HG03196 (cell line): ENCODE measurements around the gene CORO1C.

Experiments
- ATAC-seq: cut with Tn5 transposase; IDR thresholded peaks from one replicate; pipeline ENCODE4 v1.9.1; 2021; ENCODE audit not compliant: unreplicated experiment

Gene CORO1C

DNA sequence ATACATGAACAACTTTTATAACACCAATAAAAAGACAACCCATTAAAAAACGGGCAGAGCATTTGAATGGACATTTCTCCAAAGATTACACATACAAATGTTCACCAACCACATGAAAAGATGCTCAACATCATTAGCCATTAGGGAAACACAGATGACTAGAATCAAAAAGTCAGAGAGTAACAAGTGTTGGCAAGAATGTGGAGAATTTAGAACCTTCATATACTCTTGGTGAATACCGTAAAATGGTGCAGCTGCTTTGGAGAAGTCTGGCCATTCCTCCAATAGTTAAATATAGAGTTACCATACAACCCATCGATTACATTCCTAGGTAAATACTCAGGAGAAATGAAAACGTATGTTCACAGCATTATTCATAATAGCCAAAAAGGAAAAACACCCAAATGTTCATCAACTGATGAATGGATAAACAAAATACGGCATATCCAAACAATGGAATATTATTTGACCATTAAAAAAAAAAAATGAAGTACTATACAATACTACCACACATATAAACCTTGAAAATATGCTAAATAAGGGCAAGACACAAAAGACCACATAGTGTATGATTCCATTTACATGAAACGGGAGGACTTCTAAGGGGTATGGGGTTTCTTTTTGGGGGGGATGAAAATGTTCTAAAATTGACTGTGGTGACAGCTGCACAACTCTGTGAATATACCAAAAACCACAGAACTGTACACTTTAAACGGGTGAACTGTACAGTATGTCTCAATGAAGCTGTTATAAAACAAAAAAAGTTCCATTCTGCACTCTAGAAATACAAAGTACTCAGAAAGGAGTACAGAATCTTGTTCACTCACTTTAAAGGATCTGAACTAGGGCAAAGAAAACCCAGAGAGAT, 3.2 kb downstream of the CORO1C start:
- ATAC-seq = no peak

DNA sequence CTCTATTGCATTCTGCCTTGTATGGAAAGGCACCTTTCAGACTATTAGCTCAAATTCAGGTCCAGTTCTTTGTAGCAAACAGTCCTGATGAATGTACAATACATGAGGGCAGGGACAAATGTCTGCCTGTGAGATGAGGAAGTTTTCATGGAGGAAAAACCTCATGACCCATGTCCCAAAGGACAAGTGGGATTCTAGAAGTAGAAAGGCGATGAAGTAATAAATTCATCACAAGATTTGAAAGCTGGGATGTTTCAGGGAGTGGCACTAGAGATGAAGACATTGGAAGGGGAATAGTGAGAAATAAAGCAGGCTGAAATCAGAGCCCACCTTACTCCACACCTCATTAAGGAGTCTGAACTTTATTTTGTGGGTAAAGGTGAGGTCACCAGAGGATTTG, 4.2 kb downstream of the CORO1C start:
- no peak for ATAC-seq

DNA sequence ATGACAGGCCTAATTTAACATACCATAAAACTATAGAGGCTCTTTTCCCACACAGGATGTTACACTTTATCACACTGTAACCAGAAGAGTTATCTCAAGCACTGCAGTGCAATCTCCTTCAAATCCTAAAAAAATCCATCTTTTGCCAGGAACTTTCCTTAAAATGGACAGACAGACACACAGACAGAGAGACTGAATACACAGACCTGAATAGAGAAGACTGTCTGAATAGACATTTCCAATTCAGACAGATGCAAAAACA, 6.5 kb downstream of the CORO1C start:
- no peak for ATAC-seq

DNA sequence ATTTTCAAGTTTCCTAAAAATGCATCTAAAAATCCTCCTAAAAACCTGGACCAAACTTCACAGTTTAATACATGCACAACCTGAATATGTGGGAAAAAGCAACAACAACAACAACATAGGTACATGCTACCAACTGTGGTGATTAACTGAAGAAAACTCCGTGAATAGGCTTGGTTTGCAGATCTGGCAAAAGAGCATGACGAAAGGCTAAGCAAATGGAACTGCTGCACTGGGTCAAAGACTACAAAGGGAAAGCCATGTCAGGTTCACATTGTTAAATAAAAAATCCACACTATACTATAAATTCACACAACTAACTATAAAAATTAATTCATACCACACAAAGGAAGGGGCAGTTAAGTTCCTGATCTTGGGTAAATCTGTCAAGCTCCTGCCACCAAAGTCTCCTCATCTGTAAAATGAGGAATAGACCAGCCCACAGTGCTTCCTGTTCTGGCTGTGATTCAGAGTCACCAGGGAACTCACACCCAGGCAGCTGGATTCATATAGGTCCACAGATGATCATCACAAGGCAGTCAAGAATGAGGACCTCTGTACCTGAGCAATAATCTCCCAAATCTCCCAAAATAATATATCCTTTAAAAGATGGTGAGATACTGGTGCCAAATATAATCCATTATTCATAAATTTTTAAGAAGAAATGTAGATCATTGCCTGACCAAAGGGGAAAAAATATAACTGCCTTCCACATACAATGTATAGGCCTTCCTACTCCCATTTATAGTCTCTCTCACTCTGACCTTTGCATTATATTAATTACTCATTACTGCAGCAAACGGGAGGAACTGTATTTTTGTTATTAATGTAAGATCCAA, 7.0 kb downstream of the CORO1C start:
- ATAC-seq = no peak

DNA sequence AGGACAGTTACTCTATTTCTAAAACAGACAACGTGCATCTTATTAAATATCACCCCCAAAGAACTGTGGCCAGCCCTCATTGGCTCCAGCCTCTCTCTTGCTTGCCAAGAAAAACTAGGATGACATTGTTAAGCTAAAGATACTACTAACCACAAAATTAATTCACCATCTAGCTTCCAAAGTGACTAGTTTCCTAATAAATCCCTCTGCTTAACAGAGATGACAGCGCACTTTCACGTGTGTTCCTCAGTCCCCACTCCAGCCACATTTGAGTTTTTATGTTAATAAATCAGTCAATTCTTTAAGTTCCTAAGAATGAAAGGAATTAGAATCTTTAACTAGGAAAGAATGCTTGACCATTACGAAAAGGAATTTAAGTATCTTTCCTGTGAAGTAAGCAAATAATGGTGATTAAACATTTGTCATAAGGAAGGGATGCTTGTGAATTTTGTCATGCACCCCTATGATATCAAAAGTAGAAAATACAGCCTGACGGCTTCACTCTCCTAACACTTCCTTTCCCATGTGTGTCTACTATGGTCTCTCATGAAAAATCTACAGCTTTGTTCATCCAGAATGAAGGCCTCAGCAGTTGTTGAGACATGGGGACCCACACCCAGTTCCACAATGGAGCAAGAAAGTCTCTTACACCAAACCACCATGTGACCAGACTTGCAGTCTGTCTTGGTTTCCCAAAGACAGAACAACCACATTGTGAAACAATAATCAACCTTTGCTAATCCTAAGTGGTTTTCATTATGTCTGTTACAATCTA, 8.1 kb downstream of the CORO1C start:
- ATAC-seq = no peak

DNA sequence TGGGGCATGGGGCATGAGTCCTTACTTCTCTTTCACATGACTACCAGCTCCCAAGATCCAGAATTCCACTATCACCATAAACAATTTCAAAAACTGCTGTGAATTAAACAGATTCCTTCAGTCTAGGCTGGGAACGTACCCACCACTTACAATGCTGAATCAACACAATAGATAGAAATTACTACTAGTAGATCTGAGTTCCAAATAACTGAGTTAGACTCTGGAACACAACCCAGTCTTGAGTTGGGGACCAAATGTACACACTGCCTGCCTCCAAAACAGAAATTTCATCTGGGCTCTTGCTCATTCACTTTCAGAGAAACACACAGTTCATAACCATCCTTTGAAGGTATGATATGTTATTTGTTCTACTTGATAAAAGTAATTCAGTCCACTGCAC, 8.9 kb downstream of the CORO1C start:
- ATAC-seq = no peak

DNA sequence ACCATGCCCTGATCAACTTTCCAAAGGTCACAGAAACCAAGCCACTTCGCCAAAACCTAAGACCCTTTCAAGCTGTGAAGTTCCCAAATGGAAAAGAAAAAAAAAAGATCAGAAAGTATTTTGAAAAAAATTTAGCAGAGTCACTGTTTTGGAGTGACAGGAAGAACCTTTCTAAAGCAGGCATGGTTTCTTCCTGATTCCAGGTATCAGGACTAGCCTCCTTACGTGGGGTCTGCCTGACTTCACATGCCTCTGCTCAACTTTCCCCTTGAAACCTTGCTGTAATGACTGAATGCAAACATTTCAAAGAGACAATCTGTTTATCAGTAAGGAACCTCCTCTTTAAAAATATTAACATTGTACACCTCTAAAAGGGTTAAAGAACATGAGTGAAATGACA, 9.5 kb downstream of the CORO1C start:
- ATAC-seq = no peak

DNA sequence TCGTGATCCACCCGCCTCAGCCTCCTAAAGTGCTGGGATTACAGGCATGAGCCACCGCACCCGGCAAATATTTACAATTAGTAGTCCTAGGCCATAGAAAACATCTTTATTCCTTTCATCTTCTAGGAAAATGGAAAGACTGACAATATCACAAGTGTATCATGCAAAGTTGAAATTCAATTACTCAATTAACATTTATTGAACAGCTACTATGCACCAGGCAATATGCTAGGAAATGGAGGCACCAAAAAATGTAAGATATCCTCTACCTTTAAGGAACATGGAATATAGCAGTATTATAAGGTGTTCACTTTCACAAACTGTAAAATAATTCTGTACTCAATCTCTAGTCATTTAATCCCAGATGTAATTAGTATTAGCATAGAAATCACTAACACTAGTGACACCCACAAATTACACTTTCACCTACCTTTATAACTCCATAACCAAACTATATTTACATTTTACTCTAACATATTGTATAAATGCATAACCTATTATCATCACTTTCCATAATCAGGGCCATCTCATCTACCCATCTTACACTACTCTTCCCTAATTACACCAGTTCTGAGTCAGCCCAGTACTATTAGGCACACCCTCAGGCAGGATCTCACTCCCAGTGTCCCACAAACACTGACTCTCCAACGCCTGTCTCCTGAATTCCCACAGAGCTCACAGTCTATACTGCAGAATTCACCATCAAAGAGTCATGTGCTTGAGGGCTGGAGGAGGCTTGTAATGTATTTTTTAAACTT, 10.4 kb downstream of the CORO1C start:
- ATAC-seq = no peak

DNA sequence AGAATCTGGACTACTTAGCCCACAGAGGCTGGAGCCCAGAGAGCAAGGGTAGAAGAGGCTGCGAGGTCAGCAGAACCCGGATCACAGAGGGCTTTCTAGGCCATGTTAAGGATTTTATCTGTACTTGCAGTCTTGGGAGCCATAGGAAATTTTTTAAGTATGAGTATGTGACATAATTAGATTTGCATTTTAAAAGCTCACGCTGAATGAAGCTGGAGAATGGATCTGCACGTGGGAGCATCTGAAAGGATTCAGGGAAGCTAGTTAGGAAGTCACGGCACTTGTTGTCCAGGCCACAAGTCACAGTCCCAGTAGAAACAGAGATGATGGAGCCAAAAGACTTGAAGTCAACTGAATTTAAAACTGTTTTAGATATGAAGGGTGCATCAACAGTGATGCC, 14.1 kb downstream of the CORO1C start:
- no peak for ATAC-seq

DNA sequence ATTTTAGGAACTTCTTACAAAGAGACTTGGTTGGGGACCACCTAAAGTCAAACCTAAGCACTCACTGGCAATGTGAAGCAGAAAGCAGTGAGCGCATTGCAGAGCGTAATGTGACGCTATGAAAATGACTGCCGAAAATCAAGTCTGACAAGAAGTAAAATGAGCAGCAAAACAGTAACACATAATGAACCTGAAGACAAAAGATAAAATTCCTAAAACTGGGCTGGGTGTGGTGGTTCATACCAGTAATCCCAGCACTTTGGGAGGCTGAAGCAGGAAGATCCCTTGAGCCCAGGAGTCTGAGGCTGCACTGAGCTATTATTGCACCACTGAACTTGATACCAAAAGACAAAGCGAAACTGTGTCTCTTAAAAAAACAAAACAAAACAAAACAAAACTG, 16.5 kb downstream of the CORO1C start:
- no peak for ATAC-seq

DNA sequence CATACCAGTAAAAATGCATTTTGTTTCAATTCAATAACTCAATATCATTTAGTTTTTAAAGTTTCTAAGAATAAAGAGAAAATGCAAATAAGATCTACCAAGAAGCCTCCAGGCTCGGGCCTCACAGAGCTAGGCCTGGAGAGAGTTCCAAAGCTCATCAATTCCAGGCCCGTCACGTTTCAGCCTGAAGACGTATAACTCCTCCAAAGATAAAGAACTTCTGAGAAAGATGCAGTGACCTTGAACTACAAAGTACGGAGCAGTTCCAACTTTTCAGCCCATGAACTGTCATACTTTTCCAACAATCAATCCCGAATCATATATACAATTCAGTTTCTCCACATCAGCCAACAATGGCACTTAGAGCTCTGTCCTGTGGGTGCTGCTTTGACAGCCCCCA, 17.8 kb downstream of the CORO1C start:
- no peak for ATAC-seq

DNA sequence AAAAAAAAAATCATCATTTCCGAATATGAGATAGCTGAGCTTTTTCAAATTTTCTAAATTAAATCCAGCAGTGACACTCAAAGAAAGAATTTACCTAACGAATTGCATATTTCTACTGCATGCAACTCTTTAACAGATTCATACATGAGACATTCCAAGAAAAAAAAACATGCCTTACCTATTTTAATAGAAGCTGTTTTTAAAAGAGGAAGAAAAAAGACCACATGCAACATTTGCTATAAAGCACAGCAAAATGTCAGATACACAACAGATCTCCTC, 18.5 kb downstream of the CORO1C start:
- no peak for ATAC-seq

DNA sequence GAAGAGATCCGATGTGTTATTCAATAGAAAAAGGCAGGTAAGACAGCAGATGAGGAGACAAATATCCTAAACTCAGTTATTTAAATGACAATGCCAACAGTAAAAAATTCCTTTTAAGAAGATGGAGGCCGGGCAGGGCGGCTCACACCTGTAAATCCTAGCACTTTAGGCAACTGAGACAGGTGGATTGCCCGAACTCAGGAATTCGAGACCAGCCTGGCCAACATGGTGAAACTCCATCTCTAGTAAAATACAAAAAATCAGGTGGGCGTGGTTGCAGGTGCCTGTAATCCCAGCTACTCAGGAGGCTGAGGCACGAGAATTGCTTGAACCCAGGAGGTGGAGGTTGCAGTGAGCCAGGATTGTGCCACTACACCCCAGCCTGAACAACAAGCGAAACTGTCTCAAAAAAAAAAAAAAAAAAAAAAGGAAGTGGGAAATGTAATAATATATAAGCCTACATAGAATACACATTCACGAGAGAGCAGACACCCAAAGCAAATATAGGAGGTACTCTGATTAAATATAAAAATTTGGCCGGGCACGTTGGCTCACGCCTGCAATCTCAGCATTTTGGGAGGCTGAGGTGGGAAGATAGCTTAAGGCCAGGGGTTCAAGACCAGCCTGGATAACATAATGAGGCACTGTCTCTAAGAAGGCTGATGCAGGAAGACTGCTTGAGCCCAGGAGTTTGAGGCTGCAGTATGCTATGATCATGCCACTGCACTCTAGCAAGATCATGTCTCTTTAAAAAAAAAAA, 19.0 kb downstream of the CORO1C start:
- no peak for ATAC-seq

DNA sequence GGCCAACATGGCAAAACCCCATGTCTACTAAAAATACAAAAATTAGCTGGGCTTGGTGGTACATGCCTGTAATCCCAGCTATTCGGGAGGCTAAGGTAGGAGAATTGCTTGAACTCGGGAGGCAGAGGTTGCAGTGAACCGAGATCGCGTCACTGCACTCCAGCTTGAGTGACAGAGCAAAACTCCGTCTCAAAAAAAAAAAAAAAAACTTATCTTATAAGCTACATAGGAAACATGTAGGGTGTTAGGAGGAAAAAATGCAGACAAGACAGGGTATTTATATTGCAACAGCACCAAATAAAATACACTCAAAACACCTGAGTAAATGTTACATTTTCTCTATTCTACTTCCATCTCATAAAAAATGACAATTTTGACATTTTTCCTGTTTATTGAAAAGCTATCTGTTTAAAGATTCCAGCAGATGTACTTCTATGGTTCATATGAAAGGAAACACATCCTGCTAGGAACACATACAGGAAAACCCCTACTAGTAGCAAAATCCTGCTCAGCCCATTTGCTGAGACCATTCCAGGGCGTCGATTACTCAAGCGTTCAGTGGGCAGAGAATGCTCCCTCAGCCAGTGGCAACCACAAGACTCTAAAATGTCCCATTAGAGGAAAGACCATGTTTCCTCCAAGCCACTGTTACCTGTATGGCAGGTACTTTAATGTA, 19.7 kb downstream of the CORO1C start:
- ATAC-seq = no peak

DNA sequence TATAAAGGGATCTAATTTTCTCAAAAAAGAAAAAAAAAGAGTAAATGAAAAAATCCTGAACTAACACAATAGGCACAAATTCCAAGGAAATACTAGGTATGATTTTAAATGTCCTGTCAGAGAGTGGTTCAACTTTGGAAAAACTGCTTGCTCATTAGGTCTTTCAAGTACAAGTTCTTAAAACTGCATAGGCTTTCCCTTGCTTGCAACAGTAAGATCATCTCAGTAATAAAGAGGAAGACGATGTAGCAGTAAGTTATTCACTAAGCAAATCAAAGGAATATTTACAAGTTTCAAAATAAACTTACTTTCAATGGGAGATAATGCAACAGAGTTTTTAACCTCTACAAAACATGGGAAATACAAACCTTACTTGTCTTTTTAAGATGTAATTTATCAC, 21.6 kb downstream of the CORO1C start:
- no peak for ATAC-seq

DNA sequence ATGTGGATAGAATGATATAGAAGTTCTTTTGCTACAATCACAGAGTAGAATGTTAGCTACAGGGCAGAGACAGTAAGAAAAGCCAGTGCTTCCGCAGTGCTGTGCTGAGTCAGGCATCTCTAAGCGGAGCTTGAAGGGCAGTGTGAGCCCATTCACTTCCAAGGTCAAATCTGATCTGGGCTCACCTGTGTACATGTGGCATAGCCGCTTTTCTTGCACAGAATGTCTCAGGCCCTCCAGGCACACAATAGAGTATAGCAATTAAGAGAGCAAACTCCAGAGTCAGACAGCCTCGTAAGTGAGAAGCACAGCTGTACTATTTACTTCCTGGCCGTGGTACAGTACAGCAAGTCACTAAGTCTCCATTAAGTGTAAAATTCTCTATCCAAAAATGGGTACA, 26.8 kb downstream of the CORO1C start:
- no peak for ATAC-seq

DNA sequence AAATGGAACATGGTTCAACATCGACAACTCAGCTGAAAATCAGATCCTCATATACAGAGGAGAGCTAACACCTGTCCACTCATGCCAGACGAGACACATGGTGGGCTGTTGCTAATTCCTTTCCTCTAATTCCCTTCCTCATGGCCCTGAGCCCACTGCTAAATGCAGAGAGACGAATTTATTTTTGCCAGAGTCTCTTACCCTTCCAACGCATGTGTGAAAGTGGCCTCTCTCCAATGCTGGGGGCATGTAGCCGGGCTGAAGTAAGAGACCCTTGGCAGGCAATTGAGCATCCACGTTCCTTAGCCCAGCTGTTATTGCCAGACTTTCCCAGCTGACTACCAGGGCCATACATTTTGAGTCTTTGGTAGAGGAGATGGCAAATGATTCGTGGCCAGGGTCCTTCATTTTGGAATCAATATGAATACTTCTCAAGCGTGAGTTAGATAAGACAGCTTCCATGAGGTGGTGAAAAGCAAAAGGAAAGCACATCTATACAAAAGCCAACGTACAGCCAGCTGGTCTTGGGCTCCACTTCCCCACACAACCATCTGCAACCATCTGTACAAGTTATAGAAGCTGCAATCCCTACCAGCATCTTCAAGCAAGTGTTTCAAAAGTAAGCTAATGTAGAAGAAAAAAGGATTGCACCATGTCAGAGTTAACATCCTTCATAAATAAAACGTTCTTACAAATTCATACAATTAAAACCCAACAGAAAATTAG, 28.6 kb downstream of the CORO1C start:
- ATAC-seq = no peak

DNA sequence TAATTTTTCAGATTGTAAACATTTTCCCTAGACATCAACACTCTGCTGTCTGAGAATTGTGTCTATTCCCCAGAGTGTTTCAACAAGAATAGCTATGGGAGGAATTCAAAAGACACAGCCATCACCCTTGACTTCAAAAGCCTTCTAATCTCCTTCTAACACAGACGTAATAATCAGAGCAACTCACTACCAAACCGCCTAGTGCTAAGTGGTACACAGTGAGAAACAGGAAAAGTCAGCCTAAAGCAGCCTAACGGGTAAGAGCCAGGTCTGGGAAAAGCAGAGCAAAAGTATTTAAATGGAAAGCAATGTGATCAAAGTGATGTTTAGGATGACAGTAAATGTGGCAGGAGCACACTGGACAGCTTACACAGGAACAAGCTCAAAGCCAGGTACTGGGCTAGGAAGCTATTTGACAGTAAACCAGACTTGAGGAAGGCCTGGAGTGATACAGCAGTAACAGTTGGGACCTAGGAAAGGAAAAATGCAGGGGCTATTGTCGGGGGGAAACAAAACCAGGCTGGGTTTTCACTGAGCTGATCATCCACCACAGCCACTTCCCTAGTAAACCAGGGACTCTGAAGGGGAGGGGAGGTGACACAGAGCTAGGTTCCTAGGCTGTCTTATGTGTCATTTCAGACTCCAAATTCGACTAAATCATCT, 29.4 kb downstream of the CORO1C start:
- ATAC-seq = no peak
